Measurements from ENCODE around the gene RPTOR. TPM values are rescaled to one million over a fixed set of nuclear protein-coding genes. Genes with fewer than 3 reads are reported as not detected.
A peak's percentile ranks its signal among the peaks of the same experiment; 100 is the strongest.

Gene RPTOR
- total RNA-seq, 1 donor from 2014 or later: 18.8 TPM

- DNase-seq (ENCODE audit: low spot score) (no peak), ATAC-seq (no peak)
Measured at GRCh38 chr17:80511222-80512180, 33.1 kb upstream of the RPTOR start.

DNA sequence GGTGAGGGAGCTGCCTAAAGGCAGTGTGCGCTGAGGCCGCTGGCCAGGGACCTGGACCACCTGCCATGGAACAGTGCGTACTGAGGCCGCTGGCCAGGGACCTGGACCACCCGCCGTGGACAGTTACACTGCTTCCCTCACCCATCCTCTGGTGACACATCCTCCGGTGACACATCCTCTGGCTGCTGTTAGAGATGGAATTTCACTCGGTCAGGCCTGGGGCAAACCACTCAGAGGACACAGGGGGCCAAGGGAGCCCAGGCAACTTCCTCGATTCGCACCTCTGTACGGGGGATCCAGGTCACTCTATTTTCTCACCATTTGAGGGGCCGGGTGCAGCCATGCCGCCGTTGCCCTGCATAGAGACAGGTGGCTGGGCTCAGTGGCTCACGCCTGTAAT, 32.4 kb upstream of the RPTOR start:
- ATAC-seq (no peak), DNase-seq (ENCODE audit: low spot score) (no peak)

GRCh38 chr17:80513201-80513600, 31.4 kb upstream of the RPTOR start:
- DNase-seq (ENCODE audit: low spot score) (no peak), ATAC-seq (no peak)

GRCh38 chr17:80513892-80514291, 30.7 kb upstream of the RPTOR start:
- ATAC-seq: no peak
- no peak for DNase-seq (ENCODE audit: low spot score)

DNA sequence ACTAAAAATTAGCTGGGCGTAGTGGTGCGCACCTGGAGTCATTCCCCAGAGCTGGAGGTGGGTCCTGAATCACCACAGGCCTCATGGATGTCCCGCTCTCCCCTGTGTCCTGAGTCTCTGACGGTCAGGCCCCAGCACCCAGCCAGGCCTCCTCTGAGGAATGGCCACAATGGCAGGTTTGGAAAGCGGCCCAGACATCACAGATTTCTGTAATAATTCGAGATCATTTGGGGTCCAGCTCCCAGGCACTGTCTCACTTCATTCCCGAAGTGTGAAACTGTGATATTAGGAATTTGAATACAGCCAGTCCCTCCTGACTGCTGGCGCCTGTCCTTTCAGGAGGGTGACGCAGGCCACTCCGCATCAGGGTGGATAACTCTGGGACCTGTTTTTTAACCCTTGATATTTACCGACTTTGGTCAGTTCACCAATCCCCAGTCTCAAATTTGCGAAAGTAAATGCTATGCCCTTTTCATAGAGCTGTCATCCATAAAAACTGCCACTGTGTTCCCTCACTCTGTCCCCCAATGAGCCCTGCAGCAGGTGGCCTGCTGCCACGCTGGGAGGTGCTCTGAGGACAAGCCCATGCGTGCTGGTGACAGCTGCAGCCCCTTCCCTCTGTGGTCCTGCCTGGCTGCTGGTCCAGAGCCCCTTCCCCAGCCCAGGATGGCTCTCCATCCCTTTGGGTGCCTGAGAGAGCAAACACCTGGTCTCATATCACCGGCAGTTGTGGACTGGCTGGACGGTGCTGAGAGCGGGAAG, 28.3 kb upstream of the RPTOR start:
- DNase-seq (ENCODE audit: low spot score): no peak
- ATAC-seq: no peak

DNA sequence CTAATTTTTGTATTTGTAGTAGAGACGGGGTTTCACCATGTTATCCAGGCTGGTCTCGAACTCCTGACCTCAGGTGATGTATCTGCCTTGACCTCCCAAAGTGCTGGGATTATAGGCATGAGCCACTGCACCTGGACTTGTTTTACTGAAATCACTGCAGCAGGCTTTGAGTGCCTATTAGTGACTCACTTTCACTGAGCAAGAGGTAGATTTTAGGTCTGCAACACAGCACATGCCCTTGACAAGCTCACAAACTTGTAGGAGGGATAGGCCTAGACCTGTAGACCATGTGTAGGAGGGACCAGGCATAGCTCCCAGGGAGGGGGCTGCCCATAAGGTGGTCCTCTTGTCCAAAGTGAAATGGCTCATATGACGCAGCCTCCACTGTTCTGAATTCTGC, 27.0 kb upstream of the RPTOR start:
- ATAC-seq (no peak), DNase-seq (ENCODE audit: low spot score) (no peak)

GRCh38 chr17:80518392-80518791, 26.2 kb upstream of the RPTOR start:
- no peak for DNase-seq (ENCODE audit: low spot score)
- no peak for ATAC-seq

DNA sequence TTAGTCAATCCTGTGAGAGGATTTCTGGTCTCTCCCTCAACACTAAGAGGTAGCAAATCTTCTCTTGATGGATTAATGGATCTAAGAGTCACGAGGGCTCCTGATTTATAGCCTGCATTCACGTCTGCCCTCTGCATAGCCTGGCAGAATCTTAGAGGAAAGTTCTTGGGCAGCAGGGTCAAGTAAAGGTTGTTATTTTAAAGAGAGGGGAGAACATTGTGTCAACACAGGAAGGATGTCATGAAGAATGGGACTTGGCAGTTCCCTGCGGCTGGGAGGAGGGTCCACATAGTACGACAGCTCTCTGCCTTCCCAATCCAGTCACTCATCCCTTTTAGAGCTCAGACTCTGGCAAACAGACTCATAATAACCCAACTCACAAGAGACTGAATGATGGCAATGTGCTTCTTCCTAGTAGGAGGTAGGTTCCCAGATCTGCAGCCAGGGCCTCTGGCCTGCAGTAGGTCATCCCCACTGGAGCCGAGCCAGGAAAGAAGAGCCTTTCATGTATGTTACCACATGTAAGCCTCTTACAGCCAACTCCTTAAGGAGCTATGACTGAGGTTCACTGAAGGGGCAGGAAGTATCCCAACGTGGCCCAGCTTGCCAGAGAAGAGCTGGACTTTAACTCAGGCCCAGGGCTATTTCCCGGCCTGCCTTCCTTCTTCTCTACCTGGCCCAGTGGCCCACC, 25.4 kb upstream of the RPTOR start:
- no peak for DNase-seq (ENCODE audit: low spot score)
- ATAC-seq: peak; percentile 16

DNA sequence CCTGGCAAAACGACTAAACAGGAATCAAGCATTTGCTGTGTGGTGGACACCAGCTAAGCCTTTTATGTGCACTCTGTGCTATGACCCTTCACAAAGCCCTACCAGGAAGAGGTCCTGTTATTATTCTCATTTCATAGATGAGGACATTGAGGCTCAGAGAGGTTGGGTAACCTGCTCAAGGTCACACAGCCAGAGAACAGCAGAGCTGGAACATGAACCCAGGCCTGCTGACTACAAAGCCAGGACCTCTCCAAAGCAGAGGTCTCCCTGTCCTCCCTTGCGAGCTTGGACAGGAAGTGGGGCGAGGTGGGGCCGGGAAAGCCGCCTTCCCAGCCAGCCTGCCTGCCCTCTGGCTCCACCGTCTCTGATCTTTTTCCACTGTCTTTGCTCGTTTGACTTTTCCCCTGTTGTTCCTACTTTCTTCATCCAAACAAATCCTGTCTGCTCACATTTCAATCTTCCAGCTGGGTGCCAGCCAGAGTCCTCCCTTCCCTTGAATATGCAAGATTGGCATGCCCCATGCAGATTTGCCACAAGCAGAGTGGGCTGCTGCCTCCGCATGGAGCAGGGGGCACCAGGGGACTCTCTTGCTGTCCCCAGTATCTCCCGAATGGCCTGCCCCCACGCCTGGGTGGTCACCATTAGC, 23.7 kb upstream of the RPTOR start:
- ATAC-seq (no peak), DNase-seq (ENCODE audit: low spot score) (no peak)

DNA sequence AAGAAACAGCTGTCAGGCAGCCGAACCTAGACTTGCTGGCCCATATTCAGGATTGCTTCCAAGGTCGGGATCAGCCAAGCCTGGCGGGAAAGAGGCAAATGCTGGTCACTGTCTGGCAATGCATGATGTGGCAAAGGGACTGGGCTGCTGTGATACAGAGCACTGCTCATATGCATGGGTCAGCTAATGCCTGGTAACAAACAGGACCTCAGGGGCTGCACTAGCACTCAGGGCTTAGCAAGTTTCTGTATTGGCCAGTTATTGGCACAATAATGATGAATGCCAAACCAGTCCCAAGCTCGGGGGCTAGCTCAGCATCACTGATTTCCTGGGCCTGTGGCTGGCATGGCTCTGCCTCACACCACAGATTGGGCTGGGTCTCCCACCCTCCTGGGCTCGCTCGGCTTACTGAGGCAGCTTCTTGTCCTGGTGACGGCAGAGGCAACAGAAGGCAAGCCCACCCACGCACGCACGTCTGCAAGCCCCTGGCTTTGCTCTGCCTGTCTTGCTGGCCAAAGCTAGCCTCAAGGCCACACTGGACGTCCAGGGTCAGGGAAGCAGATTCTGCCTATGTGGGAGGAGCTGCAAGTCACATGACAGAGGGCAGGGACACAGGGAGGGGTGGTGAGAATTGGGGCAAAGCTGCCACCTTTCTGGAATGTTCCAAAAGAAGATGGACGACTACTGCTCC, 21.4 kb upstream of the RPTOR start:
- no peak for DNase-seq (ENCODE audit: low spot score)
- ATAC-seq: no peak

- ATAC-seq: no peak
- DNase-seq (ENCODE audit: low spot score): no peak
Measured at GRCh38 chr17:80523956-80524712, 20.5 kb upstream of the RPTOR start.

DNA sequence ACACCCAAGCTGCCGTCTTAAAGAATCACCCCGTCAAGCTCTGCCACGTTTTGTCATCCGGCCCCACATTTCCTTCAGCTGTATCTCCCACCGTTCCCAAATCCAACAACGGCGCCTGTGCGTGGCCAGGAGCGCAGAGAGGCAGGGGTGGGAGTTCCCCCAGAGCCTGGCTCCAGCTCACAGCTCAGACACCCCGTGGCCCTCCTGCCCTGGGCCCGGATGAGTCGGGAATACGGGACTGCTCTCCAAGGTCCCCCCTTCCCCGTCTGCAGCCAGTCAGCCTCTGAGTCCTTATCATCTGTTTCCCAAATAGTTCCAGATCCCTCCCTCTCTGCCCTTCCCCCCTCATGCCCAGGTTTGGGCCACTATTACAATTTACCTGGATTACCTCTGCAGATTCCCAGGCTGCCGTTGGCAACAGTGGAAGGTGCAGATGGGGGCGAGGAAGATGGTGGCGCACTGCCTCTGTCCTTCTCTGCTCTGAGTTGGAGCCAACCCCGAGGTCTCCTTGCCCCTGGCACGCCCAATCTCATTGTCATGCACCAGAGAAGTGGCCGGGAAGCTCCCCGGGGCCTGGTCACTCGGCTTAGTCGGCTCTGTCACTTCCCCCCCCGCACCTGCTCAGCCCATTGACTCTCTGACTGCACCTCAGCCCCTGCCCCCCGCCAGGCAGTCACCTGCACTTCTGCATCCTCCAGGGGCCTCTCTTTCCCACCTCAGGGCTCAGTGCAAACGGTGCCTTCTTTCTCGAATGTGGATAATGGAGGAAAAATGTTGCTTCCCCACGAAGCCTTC, 18.3 kb upstream of the RPTOR start:
- no peak for DNase-seq (ENCODE audit: low spot score)
- no peak for ATAC-seq

DNA sequence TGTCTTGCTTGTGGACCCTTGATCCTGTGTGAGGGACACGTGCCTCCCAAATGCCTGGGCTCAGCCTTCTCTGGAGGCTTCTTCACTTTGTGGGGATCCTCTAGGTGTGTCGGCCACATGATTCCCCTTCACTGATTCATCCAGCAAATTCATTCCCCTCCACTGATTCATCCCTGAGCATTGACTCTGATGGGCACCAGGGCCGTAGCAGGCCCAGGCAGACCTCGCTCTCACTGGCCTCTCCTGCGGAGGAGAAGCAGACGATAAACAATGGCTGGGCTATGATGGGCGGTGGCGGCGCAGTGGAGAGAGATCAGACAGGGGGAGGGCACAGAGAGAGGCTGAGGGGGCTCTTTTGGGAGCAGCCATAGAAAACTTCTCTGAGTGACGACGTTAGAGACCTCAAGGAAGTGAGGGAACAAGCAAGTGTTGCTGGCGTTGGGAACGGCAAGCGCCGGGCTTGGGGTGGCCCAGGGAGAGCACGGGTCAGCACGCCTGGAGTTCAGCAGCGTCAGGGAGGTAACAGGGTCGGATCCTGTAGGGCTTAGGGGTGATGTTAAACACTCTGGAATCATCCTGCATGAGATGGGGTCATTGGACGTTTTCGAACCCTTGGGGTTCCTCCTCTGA, 17.5 kb upstream of the RPTOR start:
- no peak for DNase-seq (ENCODE audit: low spot score)
- ATAC-seq: no peak

GRCh38 chr17:80528536-80528935, 16.1 kb upstream of the RPTOR start:
- no peak for ATAC-seq
- no peak for DNase-seq (ENCODE audit: low spot score)

- ATAC-seq: no peak
Measured at GRCh38 chr17:80529104-80529903, 15.3 kb upstream of the RPTOR start.

GRCh38 chr17:80529904-80530292, 14.7 kb upstream of the RPTOR start:
- DNase-seq (ENCODE audit: low spot score): no peak
- ATAC-seq: no peak

More at GRCh38 chr17:80529104-80529903, 15.3 kb upstream of the RPTOR start:
- no peak for DNase-seq (ENCODE audit: low spot score)

DNA sequence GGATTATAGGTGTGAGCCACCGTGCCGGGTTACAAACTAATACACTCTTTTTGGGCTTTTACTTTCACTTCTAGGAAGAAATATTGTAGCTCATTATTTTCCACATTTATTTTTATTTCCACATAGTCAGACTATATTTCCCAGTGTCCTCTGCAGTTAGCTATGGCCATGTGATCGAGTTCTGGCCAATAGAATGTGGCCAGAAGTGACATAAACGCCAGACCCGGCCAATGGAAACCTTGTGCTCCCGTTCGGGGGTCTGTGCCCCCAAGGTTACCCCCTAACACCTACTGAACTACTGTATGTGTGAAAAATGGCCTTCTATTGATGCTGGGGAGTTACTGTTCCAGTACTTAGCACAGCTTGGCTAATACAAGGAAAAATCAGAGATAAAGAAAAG, 13.2 kb upstream of the RPTOR start:
- DNase-seq (ENCODE audit: low spot score) (no peak), ATAC-seq (no peak)
